Measurements from ENCODE around the gene EEF1A2. TPM values are rescaled to one million over a fixed set of nuclear protein-coding genes. Genes with fewer than 3 reads are reported as not detected.
A peak's percentile ranks its signal among the peaks of the same experiment; 100 is the strongest.

EEF1A2 gene
- polyA plus RNA-seq, 1 donor = 1,049 TPM

- no peak for DNase-seq (ENCODE audit: low read depth)
Observed at GRCh38 chr20:63536997-63537524, 38.2 kb upstream of the EEF1A2 start, which contains the start of gene PTK6. Gene PTK6, minus strand, starts transcription at chr20:63537376. Its CDS starts 62 bp downstream, at chr20:63537314.

GRCh38 chr20:63536241-63536977 is 37.5 kb upstream of the EEF1A2 start:
- DNase-seq (ENCODE audit: low read depth) = no peak

DNA sequence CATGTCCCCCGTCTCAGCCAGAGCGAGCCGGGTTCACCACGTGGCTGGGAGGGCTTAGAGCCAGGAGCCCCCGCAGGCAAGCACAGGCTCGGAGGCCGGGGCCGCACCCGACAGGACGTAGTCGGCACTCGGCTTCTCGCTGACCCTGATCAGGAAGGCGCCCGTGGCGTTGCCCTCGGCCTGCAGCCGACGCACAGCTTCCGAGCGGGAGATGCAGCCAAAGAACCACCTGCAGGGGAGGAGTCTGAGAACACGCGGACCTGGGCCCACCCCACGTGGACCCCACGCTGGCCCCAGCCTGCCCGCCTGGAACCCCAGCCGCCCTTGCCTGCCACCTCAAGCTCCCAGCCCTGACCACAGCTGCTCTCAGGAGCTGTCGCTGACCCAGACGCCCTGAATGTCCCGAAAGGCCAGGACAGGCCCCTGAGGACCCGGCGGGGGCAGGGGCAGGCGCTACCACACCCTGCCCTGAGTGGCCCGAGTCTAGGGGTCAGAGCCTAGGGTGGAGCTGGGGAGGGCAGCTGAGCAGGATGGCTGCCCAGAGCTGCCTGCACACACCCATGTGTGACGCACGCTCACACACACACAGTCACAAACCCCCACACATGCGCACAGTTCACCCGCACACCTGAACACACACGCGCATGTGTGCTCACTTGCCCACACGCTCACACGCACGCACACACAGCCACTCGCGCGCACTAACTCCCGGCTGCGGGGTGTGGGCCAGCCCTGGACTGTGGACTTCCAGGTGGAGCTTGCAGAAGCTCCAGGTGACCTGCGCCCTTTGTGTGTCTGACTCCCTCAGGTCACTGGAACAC is 36.2 kb upstream of the EEF1A2 start:
- DNase-seq (ENCODE audit: low read depth) = no peak

DNA sequence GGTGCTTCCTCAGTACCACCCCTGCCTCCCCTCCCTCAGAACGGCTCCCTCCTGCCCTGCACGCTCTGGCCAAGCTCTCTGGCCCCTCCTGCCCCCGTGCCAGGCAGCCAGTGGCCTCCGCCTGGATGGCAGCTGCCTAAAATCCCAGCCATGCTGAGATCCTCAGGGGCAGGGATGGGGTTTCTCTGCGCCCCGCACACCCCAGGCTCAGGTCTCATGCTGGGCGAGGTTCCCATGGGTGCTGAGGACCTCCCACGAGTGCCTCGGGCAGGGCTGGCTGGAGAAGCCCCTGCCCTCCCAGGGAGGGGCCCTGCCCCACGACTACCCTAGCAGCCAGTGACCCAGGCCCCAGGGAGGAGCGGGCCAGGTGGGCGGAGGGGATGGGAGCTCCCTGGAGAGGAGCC is 35.5 kb upstream of the EEF1A2 start:
- no peak for DNase-seq (ENCODE audit: low read depth)

- DNase-seq (ENCODE audit: low read depth) = no peak
Observed at GRCh38 chr20:63533871-63534393, 35.0 kb upstream of the EEF1A2 start.

DNA sequence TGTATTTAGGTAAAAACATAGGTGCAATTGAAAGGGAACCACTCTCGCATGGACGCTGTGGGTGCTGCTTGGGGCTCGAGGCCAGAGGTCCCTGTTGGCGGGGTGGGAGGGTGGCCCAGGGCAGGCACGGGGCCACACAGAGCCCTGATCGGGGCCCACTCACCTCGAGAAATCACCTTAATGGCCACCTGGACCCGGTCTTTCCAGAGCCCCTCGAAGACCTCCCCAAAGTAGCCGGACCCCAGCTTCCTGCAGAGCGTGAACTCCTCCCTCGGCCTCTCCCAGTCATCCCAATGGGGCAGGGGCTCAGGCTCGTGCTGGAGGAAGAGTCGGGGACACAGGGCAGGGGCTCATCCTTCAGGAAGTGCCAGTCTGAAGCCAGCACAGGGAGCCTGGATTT is 34.5 kb upstream of the EEF1A2 start:
- DNase-seq (ENCODE audit: low read depth) = no peak

- no peak for DNase-seq (ENCODE audit: low read depth)
Observed at GRCh38 chr20:63532449-63532971, 33.6 kb upstream of the EEF1A2 start.

DNA sequence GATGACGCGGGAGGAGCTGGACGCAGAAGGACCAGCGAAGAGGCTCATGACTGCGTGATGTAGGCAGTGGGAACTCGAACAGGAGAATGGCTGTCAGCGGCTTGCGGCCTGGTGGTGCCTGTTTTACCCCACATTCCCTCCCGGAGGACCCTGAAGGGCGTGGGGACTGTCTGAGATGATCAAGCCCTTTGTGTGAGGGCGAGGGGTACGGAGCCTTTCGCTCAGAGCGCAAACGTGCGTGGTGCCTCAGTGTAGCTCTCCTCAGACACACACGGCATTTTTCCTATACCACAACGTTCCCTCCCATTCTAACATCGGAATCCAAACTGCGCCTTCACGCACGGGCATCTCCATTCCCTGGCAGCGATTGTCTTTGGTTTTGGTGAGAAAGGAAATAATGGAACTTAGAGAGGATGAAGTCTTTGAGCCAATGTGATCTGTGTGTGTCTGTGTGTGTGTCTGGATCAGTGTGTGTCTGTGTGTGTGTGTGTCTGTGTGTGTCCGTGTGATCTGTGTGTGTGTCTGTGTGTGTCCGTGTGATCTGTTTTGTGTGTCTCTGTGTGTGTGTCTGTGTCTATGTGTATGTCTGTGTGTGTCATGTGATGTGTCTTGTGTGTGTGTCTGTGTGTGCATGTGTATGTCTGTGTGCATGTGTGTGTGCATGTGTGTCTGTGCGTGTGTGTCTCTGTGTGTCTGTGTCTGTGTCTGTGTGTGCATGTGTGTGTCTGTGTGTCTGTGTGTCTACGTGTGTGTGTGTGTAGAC is 33.0 kb upstream of the EEF1A2 start:
- no peak for DNase-seq (ENCODE audit: low read depth)

DNA sequence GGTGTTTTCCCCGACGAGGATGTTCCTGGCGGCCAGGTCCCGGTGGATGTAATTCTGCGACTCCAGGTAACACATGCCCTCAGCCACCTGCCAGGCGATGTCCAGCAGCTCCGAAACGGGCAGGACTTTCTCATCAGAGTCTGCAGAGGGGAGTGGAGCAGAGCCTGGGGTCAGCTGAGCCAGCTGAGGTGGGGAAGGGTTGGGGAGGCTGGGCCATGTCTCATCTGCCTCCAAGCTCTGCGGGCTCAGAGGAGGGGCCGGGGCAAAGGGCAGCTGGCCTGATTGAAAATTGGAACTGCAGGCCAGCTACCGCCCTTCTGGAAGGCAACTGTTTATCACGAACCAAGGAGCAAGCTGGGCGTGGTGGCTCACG is 31.9 kb upstream of the EEF1A2 start:
- no peak for DNase-seq (ENCODE audit: low read depth)

DNA sequence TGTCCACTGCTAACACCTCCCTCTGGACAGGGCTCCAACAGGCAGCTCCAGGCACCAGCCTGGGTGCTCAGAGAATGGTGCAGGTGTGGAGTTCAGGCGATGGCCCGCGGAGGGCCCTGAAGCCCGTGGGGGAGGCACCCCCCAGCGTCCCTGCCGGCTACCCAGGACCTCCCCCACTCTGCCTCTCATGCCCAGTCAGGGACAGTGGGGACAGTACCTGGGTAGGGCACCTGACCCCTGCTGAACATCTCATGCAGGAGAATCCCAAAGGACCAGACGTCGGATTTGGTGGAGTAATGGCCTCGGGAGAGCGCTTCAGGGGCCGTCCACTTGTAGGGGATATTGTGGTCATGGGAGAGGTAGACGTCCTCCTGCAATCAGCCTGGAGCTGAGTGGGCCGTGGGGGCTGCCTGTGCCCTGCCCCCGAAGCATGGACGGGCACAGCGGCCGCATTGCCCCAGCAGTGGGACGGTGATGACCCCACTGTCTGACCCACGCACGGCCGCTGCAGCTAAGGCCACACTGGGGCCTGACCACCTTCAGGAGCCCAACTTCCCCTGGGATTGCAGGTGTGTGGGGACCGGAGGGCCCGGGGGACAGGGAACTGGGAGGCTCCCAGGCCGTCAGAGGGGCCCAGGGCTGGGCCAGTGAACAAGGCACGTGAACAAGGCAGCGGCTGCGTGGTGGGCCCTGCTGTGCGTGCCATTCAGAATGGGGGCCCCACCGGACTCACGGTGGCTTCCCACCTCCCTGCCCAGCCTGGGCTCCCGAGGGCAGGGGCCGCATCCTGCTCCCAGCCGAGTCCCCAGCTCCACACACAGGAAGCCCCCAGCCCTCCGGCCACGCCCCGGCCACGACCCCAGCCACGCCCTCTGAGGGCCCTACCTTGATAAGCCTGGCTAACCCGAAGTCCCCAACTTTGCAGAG is 31.2 kb upstream of the EEF1A2 start:
- DNase-seq (ENCODE audit: low read depth) = no peak

DNA sequence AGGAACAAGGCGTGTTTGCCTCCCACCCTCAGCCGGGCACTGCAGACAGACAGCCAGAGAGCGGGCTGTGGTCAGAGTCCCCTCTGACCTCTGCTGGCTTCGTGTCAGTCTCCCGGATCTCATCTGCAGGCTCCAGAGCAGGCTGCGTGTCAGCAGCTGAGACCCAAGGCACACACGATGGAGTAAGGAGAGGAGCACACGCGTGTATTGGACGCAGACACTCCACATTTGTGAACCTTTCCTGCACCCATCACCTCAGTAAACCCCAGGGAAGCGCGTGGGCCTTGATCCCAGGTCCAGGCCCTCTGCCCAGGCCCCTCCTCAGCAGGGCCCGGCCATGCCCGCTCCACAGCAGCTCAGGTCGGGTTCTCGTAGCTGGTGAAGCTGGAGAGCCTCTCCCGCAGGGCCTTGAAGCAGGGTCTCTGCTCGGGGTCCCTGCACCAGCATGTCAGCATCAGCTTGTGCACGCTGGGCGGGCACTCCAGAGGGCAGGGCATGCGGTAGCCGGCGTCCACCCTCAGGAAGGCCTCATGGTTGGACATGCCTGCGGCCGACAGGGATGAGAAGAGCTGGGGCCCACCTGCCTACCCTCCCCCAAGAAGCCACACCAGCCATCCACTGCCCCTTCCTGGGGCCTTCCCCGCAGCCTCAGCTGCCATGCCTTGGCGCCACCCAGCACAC is 30.4 kb upstream of the EEF1A2 start:
- DNase-seq (ENCODE audit: low read depth) = no peak

- DNase-seq (ENCODE audit: low read depth) = no peak
Observed at GRCh38 chr20:63527184-63527583, 28.3 kb upstream of the EEF1A2 start.

DNA sequence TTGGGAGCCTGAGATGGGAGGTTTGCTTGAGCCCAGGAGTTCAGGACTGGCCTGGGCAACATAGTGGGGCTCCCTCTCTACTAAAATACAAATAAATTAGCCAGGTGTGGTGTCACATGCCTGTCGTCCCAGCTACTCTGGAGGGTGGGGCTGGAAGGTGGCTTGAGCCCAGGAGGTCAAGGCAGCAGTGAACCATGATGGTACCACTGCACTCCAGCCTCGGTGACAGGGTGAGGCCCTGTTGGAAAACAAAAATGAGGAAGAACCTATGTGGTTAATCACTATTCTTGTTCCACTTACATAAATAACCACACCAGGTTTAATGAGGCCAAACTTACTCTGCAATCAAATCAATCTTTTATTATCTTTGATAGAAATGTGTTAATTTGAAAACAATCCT is 27.1 kb upstream of the EEF1A2 start:
- no peak for DNase-seq (ENCODE audit: low read depth)

- DNase-seq (ENCODE audit: low read depth) = no peak
Observed at GRCh38 chr20:63525185-63525584, 26.3 kb upstream of the EEF1A2 start.

GRCh38 chr20:63522981-63523611 is 24.2 kb upstream of the EEF1A2 start:
- DNase-seq (ENCODE audit: low read depth) = no peak

GRCh38 chr20:63522091-63522868 is 23.4 kb upstream of the EEF1A2 start:
- DNase-seq (ENCODE audit: low read depth) = no peak

- DNase-seq (ENCODE audit: low read depth) = no peak
Observed at GRCh38 chr20:63521602-63522001, 22.7 kb upstream of the EEF1A2 start.

DNA sequence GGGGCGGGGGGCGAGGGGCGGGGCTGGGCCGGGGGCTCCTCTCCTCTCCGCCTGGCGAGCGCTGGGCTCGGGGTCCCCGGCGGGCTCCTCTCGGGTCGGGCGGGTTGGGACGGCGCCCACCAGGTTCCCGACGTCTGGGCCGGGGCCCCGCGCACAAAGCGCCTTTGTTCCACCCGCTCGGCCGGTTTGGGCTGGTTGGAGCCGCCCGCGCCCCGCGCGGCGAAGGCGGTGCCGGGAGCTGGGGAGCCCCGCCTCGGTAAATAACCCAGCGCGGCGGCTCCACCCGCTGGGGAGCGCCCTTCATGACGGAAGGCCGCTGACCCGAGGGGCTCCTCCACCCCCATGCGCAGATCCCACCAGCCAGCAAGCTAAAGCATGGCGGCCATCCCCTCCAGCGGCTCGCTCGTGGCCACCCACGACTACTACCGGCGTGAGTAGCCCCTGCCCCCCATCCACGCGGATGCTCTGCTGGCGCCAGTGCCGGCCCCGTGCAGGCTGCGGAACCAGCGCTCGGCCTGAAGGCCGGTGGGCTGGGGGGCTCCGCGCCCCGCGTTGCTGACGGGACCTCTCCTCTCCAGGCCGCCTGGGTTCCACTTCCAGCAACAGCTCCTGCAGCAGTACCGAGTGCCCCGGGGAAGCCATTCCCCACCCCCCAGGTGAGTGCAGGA is 22.2 kb upstream of the EEF1A2 start:
- peak; percentile 48 for DNase-seq (ENCODE audit: low read depth)

Data from forelimb muscle (tissue), 1 donor.